DND-41 (cell line): ENCODE measurements around the gene UGT1A6.

Experiments used
- CTCF ChIP-seq: IDR thresholded peaks from 2 replicates; pipeline ENCODE4 v1.5.1; 2012; ENCODE audit warnings: borderline replicate concordance, low read length, moderate library complexity, mild to moderate bottlenecking; ENCODE audit not compliant: poor library complexity, severe bottlenecking; ENCODE audit errors: extremely low read depth
- EZH2 ChIP-seq: IDR thresholded peaks from 3 replicates; pipeline ENCODE4 v1.6.1; 2012; ENCODE audit warnings: borderline replicate concordance, low read depth, mild to moderate bottlenecking, moderate library complexity, low read length, inconsistent platforms; ENCODE audit not compliant: severe bottlenecking

- TF ChIP-seq CTCF (no peak), EZH2 (no peak)
Observed at GRCh38 chr2:233650981-233651380, 41.7 kb upstream of the UGT1A6 start.
